Renal cortex interstitium (tissue), 11 donors: ENCODE measurements around the gene OAF. TPM values are rescaled to one million over a fixed set of nuclear protein-coding genes. Genes with fewer than 3 reads are reported as not detected.
"Not testable (repeated sequence)": the region's sequence is repeated elsewhere in the genome, so short reads cannot be mapped to it uniquely, and the experiment has no call there.

Experiments used
- DNase-seq, 11 donors: peaks; one replicate each; pipeline ENCODE4 v3.0.0-alpha.2; 2013; ENCODE audit warnings: low read depth in 9 of 11, low spot score in 4 of 11; ENCODE audit errors: extremely low read depth in 1 of 11
- polyA plus RNA-seq, 3 donors: library from polyadenylated mRNA; unstranded; fragments of 120-200 nt; gene quantifications; one replicate each; pipeline ENCODE4 v1.2.1, GENCODE V29; 2013; ENCODE audit not compliant: insufficient read length in 3 of 3

The OAF gene
- polyA plus RNA-seq, 3 donors: 28.7 to 51.3 (median 48.4) TPM

DNA sequence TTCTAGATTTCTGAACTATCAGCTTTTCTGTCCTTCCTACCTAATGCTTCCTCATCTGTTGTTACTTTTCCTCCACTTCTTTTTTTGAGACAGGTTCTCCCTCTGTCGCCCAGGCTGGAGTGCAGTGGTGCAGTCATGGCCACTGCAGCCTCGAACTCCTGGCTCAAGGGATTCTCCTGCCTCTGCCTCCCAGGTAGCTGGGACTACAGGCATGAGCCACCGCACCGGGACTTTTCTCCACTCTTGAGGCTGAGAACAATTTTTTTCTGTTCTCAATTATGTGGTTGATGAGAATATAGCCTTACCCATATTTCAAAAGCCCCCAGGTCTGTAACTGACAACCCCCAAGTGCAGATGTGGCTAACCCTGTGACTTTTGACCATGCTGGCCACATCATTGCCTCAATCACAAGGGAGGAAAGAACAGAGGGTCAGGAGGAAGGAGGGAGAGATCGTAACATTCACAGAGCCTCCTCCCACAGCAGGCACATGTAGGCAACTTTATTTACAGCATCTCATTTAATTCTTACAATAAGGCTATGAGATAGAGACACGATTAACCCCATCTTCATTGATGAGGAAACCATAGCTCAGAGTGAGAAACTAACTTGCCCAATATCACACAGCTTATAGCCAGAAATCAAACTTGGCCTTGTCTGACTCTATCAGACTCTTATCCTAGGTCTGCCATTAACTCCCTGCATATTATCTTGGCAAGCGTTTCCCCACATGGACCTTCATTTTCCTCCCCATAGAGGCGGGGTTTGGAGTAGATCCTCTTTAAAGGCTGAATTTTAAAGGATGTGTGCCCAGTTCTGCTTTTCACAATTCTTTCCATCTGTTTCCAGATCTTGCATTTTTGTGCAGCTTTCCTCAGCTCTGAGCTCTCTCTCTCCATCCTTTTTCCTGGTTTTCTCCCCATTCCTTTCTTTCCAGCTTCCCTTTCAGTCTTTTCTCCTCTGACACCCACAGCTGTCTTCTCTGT lies 38.7 kb downstream of the OAF start:
- no peak for DNase-seq

DNA sequence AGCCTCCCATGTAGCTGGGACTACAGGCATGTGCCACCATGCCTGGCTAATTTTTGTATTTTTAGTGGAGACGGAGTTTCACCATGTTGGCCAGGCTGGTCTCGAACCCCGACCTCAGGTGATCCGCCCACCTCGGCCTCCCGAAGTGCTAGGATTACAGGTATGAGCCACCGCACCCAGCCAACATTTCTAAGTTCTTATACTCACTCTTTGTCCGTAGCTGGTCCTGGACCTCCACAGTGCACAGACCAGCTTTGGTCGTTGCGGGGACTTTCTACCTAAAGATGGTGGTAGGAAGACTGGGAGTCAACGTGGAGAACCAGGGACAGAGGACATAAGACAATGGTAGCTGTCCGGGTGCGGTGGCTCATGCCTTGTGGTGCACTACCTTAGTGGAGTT lies 42.5 kb downstream of the OAF start:
- not testable (repeated sequence) for DNase-seq

DNA sequence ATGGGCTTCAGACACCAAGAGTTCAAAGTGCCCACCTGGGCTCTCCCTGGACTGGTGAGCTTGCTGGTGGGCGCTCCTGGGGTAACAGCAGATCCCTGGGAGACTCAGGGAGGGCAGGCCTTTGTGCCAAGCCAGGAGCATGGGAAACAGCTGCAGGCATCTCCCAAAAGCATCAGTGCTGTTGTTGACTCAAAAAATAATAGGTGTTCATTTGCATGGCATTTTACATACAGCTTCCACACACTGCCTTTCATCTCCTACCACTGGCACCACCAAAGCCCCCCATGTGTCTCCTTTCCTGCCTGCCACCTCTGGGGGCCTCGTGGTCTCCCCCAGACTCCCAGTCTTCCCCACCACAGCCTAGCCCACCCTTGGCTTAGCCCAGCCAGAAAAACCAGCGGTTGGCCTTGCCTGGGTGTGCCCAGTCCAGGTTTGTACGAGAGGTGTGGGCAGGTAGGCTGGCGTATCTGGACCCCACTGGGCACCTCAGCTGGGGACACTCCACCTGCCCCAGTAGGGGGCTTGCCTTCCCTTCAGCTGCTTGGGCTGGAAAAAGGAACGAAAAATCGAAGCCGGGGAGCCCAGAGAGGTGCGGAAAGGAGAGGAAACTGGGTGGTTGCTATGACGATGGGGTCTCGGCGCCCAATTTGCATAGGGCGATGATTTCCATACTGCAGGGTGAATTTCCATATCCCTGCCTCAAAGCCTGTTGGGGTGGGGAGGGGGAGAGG lies 44.1 kb downstream of the OAF start:
- peak in 2 of 11 donors; percentile 36 to 39 for DNase-seq

DNA sequence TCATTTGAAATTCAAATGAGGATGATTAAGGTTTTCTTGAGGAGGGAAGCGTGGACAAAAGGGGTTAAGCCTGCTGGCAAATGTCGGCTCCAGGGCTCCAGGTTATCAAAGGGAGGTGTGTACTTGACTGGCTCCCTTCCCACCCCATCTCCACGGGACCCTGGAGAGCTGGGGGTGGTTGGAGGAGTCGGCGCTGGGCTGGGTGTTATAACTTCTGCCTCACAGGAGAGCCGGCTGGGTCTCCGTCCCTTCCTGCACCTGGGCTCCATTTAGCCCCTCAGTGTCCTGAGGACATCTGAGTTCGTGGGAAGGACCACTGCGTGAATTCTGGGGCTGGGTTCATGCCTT lies 44.7 kb downstream of the OAF start:
- no peak for DNase-seq

DNA sequence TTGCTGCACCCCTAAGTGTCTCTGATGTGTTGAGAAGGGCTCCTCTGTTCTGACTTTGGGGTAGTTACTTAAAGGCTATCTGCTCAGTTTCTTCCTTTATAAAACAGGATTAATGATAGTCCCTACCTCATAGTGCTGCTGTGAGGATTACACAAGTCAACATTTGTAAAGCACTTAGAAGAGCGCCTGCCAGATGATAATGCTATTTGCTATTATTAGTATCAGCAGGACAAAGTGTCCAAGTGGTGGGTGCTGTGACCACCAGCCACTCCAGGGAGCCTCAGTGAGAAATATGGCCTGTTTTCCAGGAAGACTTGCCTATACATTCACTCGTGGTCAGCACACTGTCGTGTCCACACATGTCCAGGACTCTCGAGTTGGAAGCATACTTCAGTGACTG lies 45.3 kb downstream of the OAF start:
- no peak for DNase-seq

DNA sequence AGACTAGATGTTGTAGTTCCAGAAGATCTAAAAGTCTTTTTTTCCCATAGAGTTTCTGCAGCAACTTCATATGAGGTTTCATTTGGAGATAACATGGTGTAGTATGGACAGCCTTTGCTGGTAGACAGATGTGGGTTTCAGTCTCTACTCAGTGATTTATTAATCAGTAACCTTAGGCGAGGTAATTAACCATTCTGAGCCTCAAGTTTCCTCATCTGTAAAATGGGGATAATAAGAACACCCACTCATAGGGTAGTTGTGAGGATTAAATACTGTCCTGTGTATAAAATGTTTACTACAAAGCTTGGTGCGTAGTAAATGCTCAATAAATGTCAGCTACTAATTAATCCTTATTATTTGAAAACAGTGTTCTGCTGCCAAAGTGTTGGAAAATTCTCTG lies 45.9 kb downstream of the OAF start:
- DNase-seq: no peak

DNA sequence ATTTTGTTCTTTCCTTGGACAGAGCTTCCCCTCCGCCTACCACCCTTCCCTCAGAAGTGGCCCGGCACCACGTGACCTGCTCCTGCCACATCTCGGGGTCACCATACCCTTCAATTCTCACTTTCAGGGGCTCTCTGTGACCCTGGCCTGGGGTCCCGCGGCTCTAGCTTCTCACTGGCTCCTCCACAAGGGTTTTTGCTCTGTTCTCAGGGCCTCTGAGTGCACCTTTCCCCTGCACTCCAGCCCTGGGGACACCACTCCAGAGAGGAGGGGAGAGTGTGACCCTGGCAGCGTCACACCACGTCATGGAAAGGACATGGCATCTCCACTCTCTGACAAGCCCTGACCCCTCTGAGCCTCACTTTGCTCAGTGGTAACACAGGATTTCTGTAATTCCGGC lies 46.5 kb downstream of the OAF start:
- no peak for DNase-seq

DNA sequence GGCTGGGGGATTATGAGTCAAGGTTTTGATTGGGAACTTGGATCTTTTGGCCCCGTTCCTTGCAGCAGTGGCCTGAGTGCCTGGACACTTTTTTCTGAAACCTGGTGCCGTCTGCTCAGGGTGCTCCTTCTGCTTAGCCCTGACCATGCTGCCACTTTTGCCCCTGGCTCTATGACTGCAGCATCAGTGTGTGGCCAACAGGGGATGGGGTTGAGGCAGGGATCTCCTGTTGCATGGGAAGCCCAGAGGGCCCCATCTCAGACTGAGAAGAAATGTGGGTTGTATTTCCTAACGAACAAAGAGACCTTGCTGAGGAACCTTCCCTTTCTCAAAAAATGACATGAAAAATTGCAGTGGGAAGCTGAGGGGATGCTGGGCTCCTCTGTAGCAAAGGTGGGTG lies 47.8 kb downstream of the OAF start:
- DNase-seq: no peak

DNA sequence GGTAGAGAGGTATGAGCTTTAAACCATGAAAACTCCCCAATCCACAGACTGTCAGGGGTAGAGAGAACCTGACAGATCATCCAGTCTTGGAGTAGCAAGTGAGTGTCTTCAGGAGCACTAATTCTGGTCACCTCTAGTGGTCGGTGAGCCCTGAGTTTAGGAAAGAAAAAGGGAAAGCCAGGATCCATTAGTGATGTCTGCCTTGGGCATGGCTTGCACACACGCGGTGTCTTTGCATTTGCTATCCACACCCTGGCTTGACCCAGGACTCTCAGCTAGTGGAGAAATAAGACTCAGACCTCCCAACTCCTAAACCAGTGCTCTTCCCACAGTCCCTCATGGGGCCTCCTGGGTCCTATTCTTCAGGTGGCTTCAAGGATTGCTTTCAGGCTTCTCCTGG lies 48.4 kb downstream of the OAF start:
- no peak for DNase-seq

DNA sequence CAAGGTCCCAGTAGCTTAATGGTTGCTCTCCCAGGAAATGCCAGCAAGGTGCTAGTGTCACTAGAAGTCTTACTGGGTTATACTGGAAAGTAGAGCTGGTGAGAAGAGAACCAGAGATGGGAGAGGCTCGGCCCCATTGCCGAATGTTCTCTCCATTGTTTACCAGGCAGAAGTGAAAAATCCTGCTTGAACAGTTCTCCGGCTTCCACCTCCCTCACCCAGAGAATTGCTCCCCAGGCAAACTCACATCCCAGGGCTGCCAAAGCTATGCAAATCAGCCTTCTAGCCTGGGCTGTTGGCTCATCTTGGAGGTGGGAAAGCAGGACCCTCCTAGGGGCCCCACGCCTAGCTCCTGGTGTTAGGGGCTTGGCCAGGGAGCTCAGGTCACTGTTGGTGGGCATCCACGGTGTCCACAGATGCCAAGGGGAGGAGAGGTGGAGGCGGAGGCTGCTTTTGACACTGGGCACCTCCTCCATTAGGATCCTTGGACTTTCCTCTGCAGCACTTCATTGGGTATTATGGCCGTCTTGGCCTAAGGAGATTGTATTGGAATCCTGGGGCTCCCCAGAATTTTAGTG lies 49.2 kb downstream of the OAF start:
- no peak for DNase-seq

DNA sequence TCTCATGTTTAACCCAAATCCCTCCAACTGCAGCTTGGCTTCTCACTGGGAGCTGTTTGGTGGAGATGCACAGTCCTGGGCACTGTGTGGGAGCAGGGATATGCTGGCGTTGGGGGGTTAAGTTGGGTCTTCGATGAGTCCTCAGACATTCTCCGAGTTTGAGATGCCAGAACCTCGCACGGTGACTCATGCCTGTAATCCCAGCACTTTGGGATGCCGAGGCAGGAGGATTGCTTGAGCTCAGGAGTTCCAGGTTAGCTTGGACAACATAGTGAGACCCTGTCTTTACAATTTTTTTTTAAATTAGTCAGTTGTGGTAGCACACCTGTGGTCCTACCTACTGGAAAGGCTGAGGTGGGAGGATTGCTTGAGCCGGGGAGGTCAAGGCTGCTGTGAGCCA lies 49.8 kb downstream of the OAF start:
- no peak for DNase-seq

DNA sequence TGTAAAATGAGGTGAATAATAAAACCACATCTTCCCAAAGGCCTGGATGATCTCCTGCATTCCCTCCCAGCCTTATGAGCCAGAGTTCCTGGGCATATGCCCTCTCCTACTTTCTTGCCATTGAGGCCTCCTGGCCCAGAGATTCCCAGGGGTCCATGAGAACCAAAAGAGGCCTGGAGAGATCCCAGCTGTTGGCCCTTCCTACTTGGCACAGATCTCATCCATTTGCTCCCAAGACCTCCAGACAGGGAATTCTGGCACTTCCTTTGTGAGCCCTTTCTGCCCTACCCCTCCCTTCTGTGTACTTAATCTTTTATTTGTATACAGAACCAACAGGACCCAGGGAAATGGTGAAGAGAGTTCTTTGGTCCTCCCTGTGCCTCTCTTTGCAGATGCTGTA lies 50.5 kb downstream of the OAF start:
- DNase-seq: no peak

DNA sequence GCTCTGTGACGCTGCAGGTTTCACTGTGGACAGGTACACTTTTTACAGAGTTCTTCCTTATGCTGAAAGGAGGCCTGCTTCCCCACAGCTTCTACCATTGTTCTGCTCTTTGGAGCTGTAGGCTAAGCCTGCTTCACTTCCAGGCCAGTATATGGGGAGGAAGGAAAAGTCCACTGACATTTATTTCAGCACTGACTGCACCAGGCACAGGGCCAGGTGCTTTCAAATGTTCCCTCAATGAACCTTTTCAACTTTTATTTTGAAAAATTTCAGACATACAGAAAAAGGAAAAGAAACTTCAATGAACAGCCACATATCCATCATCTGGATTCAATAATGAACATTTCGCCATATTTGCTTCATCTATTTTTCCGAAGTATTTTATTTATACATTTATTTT lies 51.1 kb downstream of the OAF start:
- DNase-seq: no peak

DNA sequence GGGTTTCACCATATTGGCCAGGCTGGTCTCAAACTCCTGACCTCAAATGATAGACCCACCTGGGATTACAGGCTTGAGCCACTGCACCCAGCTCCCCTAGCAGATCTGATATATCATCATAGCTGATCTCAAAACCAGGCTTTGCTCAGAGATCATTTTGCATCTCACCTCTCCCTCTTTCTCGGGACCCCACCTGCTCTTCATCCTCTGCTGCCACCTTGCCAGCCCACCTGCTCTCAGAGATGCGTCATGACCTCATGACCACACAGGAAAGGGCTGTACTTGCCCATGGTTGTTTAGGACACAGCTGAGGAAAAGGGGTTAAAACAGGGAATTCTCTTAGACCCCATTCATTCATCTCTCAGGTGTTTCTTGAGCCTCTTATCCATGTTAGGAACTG lies 56.5 kb downstream of the OAF start:
- no peak for DNase-seq

DNA sequence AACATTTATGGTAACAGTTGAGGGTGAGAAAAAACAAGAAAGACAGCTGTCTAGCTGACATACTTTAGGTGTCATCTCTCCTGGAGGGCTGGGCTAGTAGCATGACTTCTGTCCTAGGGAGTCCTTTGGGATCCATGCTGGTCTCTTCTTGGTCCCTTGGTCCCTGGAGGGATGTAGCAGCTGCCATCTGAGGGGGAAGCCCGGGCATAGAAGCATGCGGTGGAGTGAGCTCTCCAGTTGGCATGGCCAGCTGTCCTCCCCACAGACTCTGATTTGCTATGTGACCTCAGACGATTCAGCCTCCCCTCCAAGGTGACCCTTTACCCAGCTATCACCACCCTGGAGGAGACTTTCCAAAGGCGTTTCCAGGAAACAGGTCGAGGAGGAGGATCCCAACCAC lies 57.9 kb downstream of the OAF start:
- no peak for DNase-seq

DNA sequence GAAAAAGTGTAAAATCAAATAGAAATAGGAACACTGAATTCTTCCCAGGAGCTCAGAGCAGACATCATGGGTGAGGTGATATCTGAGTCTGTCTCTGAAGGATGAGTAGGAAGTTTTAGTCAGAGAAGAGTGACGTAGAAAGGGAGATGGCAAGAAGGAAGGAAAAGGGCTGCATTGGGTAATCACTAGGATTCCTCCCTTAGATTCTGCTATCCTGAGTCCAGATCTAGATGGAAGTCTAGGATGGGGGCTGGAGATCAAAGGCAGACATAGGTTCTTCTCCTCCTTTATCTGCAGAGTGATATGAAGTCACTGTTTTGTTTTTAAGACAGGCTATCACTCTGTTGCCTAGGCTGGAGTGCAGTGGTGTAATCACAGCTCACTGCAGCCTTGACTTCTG lies 59.6 kb downstream of the OAF start:
- DNase-seq: no peak

DNA sequence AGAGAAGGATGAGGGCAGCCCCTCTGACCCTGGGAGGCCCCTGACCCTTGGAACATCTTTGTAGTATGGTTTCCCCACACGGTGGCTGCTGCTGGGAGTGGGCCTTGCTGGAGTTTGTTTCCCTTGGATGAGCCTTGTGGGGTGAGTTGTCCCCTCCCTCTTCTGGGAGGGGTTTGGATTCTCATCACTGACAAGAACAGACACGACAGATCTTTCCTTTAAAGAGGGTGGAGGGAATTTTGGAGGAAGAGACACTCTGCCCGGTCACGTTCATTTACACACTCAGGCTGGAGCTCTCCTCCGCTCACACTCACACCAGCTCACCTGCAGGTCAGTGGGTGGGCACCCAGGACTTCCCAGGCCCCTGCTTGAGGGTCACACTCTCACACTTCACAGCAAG lies 60.8 kb downstream of the OAF start:
- no peak for DNase-seq

DNA sequence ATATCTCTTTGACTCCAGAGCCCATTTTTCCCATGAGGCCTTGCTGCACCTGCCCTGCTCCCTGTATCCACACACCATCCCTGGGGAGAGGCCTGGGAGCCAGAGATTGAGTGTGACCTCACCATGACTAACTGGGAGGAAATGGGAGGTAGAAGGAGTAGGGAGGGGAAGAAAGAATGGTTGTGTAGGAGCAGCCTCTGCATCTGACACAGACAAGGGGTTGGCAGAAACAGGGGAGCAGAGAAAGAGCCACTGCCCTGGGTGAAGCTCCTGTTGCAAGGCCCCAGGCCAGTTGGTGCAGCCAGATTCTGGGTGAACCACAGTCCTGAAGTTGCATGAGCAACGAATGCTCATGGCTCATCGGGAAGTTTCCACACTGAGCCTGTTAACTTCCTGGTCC lies 61.5 kb downstream of the OAF start:
- no peak for DNase-seq

DNA sequence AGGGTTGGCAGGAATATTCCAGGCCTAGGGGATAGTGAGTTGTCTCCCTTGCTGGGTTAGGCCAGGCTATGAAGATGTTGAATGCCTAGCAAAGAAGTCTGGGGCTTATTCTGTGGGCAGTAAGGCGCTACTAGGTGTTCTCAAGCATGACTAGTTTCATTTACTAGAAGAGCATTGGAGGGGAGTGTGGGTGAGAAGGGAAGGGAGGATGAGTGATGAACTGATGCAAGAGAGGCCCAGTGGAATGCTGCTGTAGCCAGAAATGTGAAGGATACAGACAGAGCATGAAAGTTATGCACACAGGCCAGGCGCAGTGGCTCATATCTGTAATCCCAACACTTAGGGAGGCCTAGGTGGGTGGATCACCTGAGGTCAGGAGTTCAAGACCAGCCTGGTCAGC lies 62.6 kb downstream of the OAF start:
- peak in 1 of 11 donors; percentile 13 for DNase-seq

DNA sequence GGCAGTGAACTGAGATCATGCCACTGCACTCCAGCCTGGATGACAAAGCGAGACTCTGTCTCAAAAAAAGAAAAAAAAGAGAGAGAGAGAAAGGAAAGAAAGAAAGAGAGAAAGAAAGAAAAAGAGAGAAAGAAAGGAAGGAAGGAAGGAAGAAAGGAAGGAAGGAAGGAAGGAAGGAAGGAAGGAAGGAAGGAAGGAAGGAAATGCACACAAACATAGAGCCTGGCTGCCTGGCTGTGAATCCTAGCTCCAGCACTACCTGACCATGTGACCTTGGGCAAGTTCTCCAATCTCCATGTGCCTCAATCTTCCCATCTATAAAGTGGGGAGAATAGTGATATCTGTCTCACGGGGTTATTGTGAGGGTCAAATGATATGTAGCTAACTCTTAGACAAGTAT lies 63.1 kb downstream of the OAF start:
- DNase-seq: not testable (repeated sequence)
